ENCODE data around the gene SSH2. TPM values are rescaled to one million over a fixed set of nuclear protein-coding genes. Genes with fewer than 3 reads are reported as not detected.

Gene SSH2
- polyA plus RNA-seq, 1 of the 3 experiments (the other 2 are of a cell fraction) = 8.8 TPM

DNA sequence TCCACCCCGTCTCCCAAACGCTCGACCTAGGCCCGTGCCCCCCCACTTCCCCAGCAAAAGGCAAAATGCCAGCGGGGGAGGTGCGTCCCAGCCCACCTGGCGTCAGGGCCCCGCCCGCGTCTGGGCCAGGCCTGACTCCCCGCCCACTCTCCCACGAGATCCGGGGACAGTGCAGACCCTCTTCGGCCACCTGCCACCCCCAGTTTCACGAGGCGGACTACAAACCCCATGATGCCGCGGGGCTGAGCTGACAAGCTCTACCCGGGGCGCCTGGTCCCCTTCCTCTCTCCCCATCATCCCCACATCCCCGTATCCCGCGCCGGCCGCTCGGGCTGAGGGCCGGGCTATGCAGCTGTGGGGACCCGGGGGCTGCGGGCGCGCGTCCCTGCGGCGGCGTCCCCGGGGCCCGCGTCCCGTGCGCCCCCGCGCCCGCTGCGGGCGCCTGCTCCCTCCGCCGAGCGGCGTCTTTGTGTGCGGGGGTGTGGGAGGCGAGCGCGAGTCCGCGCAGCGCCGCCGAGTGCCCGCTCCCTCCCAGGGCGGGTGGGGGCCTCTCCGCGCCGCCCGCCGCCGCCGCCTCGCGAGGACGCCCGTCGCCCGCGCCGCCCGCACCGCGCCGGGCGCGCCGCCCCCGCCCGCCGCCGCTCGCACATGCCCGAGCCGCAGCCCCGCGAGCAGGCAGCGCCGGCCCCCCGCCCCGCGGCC is 337.0 kb downstream of the SSH2 start, which contains the start of gene ANKRD13B:
TSS of gene ANKRD13B (plus strand) at position 283 of the 702 bp plus-strand sequence. CDS start 490 bp downstream, outside the sequence.
- DNase-seq = peak; percentile 83
- peaks cover 29% of the 10 kb centered on the region for H3F3A ChIP-seq (replicated peaks; ENCODE audit: insufficient read depth)
- TF ChIP-seq, protein P1, sequence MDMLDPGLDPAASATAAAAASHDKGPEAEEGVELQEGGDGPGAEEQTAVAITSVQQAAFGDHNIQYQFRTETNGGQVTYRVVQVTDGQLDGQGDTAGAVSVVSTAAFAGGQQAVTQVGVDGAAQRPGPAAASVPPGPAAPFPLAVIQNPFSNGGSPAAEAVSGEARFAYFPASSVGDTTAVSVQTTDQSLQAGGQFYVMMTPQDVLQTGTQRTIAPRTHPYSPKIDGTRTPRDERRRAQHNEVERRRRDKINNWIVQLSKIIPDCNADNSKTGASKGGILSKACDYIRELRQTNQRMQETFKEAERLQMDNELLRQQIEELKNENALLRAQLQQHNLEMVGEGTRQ (IDR thresholded peaks at IDR 0.05; ENCODE audit: borderline replicate concordance, low read depth, low read length) = no peak
- no peak for TF ChIP-seq YY1 (IDR thresholded peaks at IDR 0.05; ENCODE audit: low read depth)
- 0 out of 2 replicates have a peak, but pooled peaks have one; percentile 54 for TF ChIP-seq SIN3A (IDR thresholded peaks at IDR 0.05; ENCODE audit: borderline replicate concordance, low read depth, low read length)
- TF ChIP-seq, protein P2, sequence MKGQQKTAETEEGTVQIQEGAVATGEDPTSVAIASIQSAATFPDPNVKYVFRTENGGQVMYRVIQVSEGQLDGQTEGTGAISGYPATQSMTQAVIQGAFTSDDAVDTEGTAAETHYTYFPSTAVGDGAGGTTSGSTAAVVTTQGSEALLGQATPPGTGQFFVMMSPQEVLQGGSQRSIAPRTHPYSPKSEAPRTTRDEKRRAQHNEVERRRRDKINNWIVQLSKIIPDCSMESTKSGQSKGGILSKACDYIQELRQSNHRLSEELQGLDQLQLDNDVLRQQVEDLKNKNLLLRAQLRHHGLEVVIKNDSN (IDR thresholded peaks at IDR 0.05; ENCODE audit: borderline replicate concordance, low read depth) = no peak
- TF ChIP-seq CHD2 (IDR thresholded peaks at IDR 0.05; ENCODE audit: low read length, partially characterized antibody) = peak; percentile 31
- no peak for TF ChIP-seq EP300 (IDR thresholded peaks at IDR 0.05; ENCODE audit: borderline replicate concordance in 1 of 2, low read depth in 1 of 2, low read length in 1 of 2)
- no peak for TF ChIP-seq TEAD4 (IDR thresholded peaks at IDR 0.05; ENCODE audit: borderline replicate concordance, insufficient read depth)
- no peak for TF ChIP-seq GATA2 (CRISPR knock-in tag; IDR thresholded peaks at IDR 0.05)
- TF ChIP-seq, protein P3, sequence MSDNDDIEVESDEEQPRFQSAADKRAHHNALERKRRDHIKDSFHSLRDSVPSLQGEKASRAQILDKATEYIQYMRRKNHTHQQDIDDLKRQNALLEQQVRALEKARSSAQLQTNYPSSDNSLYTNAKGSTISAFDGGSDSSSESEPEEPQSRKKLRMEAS (IDR thresholded peaks at IDR 0.05; ENCODE audit: low read depth) = peak; percentile 34; the same call in 1 of the 2 replicates
- TF ChIP-seq GABPA (IDR thresholded peaks at IDR 0.05; ENCODE audit: low read depth) = peak; percentile 71
- TF ChIP-seq, protein P4, sequence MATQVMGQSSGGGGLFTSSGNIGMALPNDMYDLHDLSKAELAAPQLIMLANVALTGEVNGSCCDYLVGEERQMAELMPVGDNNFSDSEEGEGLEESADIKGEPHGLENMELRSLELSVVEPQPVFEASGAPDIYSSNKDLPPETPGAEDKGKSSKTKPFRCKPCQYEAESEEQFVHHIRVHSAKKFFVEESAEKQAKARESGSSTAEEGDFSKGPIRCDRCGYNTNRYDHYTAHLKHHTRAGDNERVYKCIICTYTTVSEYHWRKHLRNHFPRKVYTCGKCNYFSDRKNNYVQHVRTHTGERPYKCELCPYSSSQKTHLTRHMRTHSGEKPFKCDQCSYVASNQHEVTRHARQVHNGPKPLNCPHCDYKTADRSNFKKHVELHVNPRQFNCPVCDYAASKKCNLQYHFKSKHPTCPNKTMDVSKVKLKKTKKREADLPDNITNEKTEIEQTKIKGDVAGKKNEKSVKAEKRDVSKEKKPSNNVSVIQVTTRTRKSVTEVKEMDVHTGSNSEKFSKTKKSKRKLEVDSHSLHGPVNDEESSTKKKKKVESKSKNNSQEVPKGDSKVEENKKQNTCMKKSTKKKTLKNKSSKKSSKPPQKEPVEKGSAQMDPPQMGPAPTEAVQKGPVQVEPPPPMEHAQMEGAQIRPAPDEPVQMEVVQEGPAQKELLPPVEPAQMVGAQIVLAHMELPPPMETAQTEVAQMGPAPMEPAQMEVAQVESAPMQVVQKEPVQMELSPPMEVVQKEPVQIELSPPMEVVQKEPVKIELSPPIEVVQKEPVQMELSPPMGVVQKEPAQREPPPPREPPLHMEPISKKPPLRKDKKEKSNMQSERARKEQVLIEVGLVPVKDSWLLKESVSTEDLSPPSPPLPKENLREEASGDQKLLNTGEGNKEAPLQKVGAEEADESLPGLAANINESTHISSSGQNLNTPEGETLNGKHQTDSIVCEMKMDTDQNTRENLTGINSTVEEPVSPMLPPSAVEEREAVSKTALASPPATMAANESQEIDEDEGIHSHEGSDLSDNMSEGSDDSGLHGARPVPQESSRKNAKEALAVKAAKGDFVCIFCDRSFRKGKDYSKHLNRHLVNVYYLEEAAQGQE (IDR thresholded peaks at IDR 0.05; ENCODE audit: low read depth, low read length) = no peak
- TF ChIP-seq MXI1 (IDR thresholded peaks at IDR 0.05; ENCODE audit: low read depth, low read length) = 0 out of 2 replicates have a peak, but pooled peaks have one; percentile 46
- no peak for TF ChIP-seq RCOR1 (IDR thresholded peaks at IDR 0.05; ENCODE audit: low read length)
- TF ChIP-seq MEF2A (IDR thresholded peaks at IDR 0.05; ENCODE audit: borderline replicate concordance, low read depth) = no peak
- TF ChIP-seq NFIC (IDR thresholded peaks at IDR 0.05; ENCODE audit: borderline replicate concordance) = no peak
- peak within 1 kb of the TSS; percentile 65 to 89 for H3K4me3 ChIP-seq (ENCODE audit: low read depth in 2 of 2, low read length in 1 of 2)
- no peaks in the 10 kb centered on the region for H3K9me3 ChIP-seq
- peak within 1 kb of the TSS; percentile 84; the same call in 1 of the 2 replicates for H2AFZ ChIP-seq (ENCODE audit: low read depth)
- H4K20me1 ChIP-seq (ENCODE audit: insufficient read depth) = peaks cover 12% of the 10 kb centered on the region
- peak within 1 kb of the TSS; percentile 95 for H3K4me2 ChIP-seq
- H3K9ac ChIP-seq = peak within 1 kb of the TSS; percentile 63; the same call in 1 of the 2 replicates
- CTCF ChIA-PET = interaction anchor here (0.8 to 5.0 kb wide), 16 partner anchors 13 to 512 kb away, joined by 3 to 123 read pairs (median 8); partner anchors contain the start of genes ABHD15, CORO6, SSH2 and TP53I13
- POLR2A ChIA-PET = interaction anchor here (0.8 to 1.7 kb wide), 4 partner anchors 18 to 339 kb away, joined by 3 to 5 read pairs (median 4); partner anchors contain the start of gene ABHD15
- H3K9me2 ChIP-seq = no peaks in the 10 kb centered on the region
- 2% methylated on average over 20 of the region's 96 CpGs for WGBS (ENCODE audit: low lambda C conversion rate)
- H3K79me2 ChIP-seq (ENCODE audit: insufficient read depth) = peaks cover 25% of the 10 kb centered on the region
- no peaks in the 10 kb centered on the region for H3K36me3 ChIP-seq (replicated peaks in 1 of 2; ENCODE audit: control insufficient read depth in 1 of 2, insufficient read depth in 2 of 2, low read length in 1 of 2)
- H3K27ac ChIP-seq (ENCODE audit: low read depth in 2 of 2, low read length in 1 of 2) = peak within 1 kb of the TSS; percentile 64 to 91; a peak in 3 of 4 replicates
- H3K27me3 ChIP-seq (ENCODE audit: insufficient read depth) = no peaks in the 10 kb centered on the region
- peaks cover 34 to 69% of the 10 kb centered on the region in 2 experiments for H3K4me1 ChIP-seq (ENCODE audit: control insufficient read depth in 1 of 2, insufficient read depth in 2 of 2, low read depth in 1 of 2, low read length in 1 of 2)

Measured in SK-N-SH (cell line).